GM12892 (cell line): ENCODE results near the gene GPATCH1.
"Not testable (repeated sequence)": the region's sequence is repeated elsewhere in the genome, so short reads cannot be mapped to it uniquely, and the experiment has no call there.

ENCODE experiments used
- DNase-seq: peaks from one replicate; pipeline ENCODE4 v3.0.0; 2011; ENCODE audit not compliant: insufficient read length
- FAIRE-seq: peaks from 2 replicates; lab custom pipeline; 2011; peaks lifted over from hg19 to GRCh38; lab: Jason Lieb, UNC
- POLR2A ChIP-seq: IDR thresholded peaks from 2 replicates; pipeline ENCODE4 v1.6.1; 2011; ENCODE audit warnings: low read depth, low read length, control low read depth
- POLR2AphosphoS5 ChIP-seq: IDR thresholded peaks from 2 replicates; pipeline ENCODE4 v1.6.1; 2011; ENCODE audit warnings: low read depth, low read length, control low read depth
- TAF1 ChIP-seq: IDR thresholded peaks from 2 replicates; pipeline ENCODE4 v1.6.1; 2011; ENCODE audit warnings: low read depth, mild to moderate bottlenecking, control low read depth, low read length, borderline replicate concordance

GPATCH1 gene

DNA sequence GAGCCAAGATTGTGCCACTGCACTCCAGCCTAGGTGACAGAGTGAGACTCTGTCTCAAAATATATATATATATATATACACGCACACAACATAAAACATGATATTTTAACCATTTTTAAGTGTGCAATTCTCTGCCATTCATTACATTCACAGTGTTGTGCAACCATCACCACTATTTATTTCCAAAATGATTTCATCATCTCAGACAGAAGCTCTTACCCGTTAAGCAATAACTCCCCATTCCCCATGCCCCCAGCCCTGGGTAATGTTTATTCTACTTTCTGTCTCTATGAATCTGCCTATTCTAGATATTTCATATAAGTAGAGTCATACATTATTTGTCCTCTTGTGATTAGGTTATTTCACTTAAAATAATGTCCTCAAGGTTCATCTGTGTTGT is 71.2 kb downstream of the GPATCH1 start:
- DNase-seq (no peak), FAIRE-seq (no peak)
- no peak for TF ChIP-seq POLR2AphosphoS5
- no peak for TF ChIP-seq POLR2A
- no peak for TF ChIP-seq TAF1

DNA sequence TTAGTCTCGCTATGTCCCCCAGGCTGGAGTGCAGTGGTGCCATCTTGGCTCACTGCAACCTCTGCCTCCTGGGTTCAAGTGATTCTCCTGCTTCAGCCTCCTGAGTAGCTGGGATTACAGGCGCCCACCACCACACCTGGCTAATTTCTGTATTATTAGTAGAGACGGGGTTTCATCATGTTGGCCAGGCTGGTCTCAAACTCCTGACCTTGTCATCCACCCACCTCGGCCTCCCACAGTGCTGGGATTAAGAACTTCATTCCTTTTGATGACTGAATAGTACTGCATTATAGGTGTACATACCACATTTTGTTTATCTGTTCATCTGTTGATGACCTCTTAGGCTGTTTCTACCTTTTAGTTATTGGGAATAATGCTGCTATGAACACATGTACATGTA is 71.6 kb downstream of the GPATCH1 start:
- not testable (repeated sequence) for DNase-seq, FAIRE-seq

DNA sequence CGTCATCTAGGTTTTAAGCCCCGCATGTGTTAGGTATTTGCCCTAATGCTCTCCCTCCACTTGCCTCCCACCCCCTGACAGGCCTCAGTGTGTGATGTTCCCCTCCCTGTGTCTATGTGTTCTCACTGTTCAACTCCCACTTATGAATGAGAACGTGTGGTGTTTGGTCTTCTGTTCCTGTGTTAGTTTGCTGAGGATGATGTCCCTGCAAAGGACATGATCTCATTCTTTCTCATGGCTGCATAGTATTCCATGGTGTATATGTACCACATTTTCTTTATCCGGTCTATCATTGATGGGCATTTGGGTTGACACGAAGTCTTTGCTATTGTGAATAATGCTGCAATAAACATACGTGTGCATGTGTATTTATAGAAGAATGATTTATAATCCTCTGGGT is 73.3 kb downstream of the GPATCH1 start:
- not testable (repeated sequence) for FAIRE-seq, DNase-seq

DNA sequence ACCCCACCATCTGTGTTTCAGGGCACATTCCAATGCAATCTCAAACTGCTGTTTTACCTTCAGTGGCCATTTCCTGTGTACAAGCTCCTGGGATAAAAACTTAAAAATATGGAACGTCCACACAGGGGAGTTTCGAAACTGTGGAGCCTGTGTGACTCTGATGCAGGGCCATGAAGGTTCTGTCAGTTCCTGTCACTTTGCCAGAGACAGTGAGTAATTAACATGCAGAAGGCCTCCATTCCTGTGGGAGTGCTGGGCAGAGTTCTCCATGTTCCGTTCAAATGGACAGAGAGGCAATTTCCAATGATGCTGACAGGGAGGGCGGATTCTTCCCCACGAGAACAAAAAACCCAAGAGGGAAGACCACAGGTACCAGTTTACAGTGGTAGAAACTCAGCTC is 75.4 kb downstream of the GPATCH1 start:
- FAIRE-seq (no peak), DNase-seq (no peak)
- TF ChIP-seq TAF1 = no peak
- no peak for TF ChIP-seq POLR2A
- no peak for TF ChIP-seq POLR2AphosphoS5

DNA sequence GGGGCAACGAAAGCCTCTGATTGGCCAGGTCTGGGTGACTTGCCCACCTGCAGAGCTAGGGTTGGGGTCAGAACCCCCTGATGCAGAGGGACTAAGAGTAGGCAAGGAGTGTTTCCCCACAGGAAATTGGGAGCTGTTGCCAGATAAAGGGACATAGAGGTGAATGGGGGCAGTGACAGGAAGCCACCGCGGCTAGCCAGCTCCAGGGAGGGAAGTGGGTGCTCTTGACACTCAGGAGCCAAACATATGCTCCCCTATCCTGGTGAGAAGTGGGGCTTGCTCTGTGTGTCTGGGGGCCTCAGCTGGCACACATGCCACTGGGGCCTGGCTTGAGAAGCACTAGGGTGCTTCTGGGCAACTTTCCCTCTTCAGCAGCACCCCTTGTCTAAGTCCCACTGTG is 76.9 kb downstream of the GPATCH1 start:
- FAIRE-seq (no peak), DNase-seq (no peak)
- TF ChIP-seq TAF1 (no peak), POLR2A (no peak), POLR2AphosphoS5 (no peak)

DNA sequence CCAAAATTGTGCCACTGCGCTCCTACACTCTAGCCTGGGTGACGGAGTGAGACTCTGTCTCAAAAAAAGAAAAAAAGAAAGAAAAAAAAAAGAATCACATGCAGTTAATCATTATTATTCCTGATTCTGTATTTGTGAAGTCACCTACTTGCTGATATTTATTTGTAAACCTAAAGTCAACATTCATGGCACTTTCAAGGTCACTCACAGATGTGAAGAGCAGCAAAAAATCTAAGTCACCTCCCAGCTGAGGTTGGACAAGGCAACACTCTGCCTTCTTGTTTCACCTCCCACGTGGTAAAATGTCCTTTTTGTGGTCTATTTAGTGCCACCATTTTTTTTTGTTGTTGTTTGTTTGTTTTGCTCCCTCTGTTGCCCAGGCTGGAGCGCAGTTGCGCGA is 77.4 kb downstream of the GPATCH1 start:
- DNase-seq (no peak), FAIRE-seq (no peak)
- no peak for TF ChIP-seq POLR2A
- TF ChIP-seq POLR2AphosphoS5 = no peak
- no peak for TF ChIP-seq TAF1

DNA sequence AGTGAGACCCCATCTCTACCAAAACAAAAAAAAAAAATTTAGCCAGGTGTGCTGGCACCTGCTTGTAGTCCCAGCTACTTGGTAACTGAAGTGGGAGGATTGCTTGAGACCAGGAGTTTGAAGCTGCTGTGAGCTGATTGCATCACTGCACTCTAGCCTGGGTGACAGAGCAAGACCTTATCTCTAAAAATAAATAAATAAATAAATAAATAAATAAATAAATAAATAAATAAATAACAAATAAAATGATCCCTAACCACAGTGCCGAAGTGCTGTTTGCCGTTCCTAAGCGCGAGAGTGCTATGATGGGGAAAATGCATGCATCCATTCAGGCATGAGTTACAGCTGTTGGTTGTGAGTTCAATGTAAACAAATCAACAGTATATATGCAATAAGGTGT is 78.2 kb downstream of the GPATCH1 start:
- FAIRE-seq (no peak), DNase-seq (no peak)
- TF ChIP-seq POLR2A (no peak), TAF1 (no peak), POLR2AphosphoS5 (no peak)

DNA sequence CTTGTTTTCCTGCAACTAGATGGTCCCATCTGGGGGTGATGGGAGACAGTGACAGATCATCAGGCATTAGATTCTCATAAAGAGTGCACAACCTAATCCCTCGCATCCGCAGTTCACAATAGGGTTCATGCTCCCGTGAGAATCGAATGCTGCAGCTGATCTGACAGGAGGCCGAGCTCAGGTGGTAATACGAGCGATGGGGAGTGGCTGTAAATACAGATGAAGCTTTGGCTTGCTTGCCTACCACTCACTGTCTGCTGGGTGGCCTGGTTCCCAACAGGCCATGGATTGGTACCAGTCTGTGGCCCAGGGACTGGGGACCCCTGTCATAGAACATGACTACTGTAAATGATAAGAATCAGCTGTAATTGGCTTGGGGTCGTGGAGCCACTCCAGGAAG is 78.9 kb downstream of the GPATCH1 start:
- no peak for TF ChIP-seq TAF1
- TF ChIP-seq POLR2AphosphoS5 = no peak
- no peak for TF ChIP-seq POLR2A
- DNase-seq = no peak
- FAIRE-seq = no peak

DNA sequence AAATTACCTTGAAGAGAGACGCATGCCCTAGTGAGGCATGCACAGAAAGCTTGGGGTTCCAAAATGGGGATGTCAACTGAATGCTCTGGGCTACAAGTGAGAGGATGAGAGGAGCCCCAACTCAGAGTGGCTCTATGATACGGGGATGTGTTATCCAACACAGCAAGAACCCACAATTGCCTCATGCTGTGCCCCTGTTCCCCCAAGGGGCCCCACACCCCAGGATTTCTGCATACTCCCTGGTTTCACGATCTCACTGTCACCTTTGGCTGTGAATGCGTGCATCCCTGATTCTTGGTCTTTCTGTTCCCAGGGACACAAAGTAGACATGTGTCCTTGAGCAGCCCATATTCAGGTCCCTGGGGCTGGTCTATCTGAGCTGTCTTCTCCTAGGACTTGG is 80.2 kb downstream of the GPATCH1 start:
- no peak for FAIRE-seq
- TF ChIP-seq POLR2A (no peak), TAF1 (no peak), POLR2AphosphoS5 (no peak)
- no peak for DNase-seq

DNA sequence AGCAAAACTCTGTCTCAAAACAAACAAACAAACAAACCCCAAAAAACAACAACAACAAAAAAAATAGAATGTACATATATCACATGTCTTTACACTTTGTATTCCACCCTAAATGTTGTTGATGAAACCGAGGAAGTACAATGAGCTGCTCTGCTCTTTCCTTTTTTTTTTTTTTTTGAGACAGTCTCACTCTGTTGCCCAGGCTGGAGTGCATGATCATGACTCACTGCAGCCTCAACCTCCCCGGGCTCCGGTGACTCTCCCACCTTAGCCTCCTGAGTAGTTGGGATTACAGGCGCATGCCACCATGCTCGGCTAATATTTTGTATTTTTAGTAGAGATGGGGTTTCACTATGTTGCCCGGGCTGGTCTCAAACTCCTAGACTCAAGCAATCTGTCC is 82.5 kb downstream of the GPATCH1 start:
- TF ChIP-seq POLR2A = no peak
- no peak for TF ChIP-seq POLR2AphosphoS5
- TF ChIP-seq TAF1 = no peak
- FAIRE-seq (no peak), DNase-seq (no peak)

DNA sequence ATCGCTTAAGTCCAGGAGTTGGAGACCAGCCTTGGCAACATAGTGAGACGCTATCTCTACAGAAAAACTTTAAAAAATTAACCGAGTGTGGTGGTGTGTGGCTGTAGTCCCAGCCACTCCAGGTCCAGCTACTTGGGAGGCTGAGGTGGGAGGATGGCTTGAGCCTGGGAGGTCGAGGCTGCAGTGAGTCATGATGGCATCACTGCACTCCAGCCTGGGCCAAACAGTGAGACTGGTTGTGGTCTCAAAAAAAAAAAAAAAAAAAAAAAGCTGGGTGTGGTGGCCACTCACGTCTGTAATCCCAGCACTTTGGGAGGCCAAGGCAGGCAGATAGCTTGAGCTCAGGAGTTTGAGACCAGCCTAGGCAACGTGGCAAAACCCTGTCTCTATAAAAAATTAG is 85.1 kb downstream of the GPATCH1 start:
- DNase-seq, FAIRE-seq: not testable (repeated sequence)

DNA sequence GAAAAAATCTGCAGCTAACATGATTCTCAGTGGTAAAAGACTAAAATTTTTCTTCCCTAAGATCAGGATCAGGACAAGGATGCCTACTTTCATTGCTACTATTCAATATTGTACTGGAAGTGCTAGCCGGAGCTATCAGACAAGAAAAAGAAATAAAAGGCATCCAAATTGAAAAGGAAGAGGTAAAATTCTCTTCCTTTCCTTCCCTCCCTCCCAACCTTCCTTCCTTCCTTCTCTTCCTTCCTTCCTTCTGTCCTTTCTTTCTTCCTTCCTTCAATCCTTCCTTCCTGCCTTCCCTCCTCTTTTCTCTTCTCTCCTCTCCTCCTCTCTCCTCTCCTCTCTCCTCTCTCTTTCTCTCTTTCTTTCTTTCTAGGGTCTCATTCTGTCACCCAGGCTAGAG is 86.5 kb downstream of the GPATCH1 start:
- TF ChIP-seq TAF1 (no peak), POLR2AphosphoS5 (no peak), POLR2A (no peak)
- FAIRE-seq = no peak
- DNase-seq = no peak

DNA sequence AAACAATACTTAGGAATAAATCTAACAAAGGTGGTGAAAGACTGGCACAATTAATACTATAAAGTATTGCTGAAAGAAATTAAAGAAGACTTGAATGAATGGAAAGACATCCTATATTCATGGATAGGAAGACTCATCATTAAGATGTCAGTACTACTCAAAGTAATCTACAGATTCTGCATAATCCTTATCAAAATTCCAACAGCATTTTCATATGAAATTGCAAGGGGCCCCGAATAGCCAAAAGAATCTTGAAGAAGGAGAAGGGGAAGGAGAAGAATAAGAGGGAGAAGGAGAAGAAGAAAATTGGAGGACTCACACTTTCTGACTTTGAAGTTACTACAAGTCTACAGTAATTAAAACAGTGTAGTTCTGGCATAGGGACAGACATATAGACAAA is 87.5 kb downstream of the GPATCH1 start:
- FAIRE-seq = no peak
- no peak for DNase-seq
- no peak for TF ChIP-seq POLR2A
- no peak for TF ChIP-seq TAF1
- TF ChIP-seq POLR2AphosphoS5 = no peak

DNA sequence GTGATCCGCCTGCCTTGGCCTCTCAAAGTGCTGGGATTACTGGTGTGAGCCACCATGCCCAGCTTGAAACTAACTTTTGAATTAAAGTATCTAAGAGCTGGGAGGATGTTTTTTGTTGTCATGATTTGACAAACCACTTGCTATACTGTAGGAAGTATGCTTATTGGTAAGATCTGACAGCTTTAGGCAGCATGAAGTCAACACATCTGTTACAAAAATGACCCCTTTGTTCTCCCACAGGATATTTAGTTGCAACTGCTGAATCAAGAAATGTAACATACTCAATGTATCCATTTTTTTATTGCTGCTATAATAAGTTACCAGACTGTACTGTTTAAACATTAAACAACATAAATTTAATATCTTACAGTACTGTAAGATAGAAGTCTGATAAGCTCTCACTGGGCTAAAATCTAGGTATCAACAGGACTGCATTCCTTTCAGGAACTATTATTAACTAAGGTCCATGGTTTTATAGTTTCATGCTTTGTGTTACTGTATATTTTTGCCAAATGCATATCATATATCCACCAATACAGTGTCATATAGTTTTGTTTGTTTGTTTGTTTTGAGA is 90.3 kb downstream of the GPATCH1 start:
- FAIRE-seq (no peak), DNase-seq (no peak)
- TF ChIP-seq TAF1 (no peak), POLR2A (no peak), POLR2AphosphoS5 (no peak)
